K562 (cell line): Measurements from ENCODE around the gene CD46. TPM values are rescaled to one million over a fixed set of nuclear protein-coding genes. Genes with fewer than 3 reads are reported as not detected.
A peak's percentile ranks its signal among the peaks of the same experiment; 100 is the strongest.

Source experiments
- BDP1 ChIP-seq: IDR thresholded peaks from 3 replicates; pipeline ENCODE4 v1.6.1; 2011; ENCODE audit not compliant: insufficient read length, insufficient read depth
- BRF1 ChIP-seq: IDR thresholded peaks from 3 replicates; pipeline ENCODE4 v1.6.1; 2011; ENCODE audit warnings: borderline replicate concordance, mild to moderate bottlenecking; ENCODE audit not compliant: insufficient read length; ENCODE audit errors: extremely low read depth
- C11orf30 ChIP-seq: fragments of 450-650 bp; IDR thresholded peaks from 2 replicates; pipeline ENCODE4 v1.6.1; 2016; ENCODE audit warnings: low read depth, mild to moderate bottlenecking
- FOXO4 ChIP-seq: fragments of 450-650 bp; formaldehyde crosslinking; IDR thresholded peaks from 2 replicates; pipeline ENCODE4 v1.4.0; 2020; ENCODE audit warnings: mild to moderate bottlenecking, moderate library complexity
- GATA2 ChIP-seq: sonication (generic); formaldehyde crosslinking; IDR thresholded peaks from 2 replicates; pipeline ENCODE4 v1.4.0; 2020; ENCODE audit warnings: mild to moderate bottlenecking, missing genetic modification reagents
- HCFC1 ChIP-seq: IDR thresholded peaks from 2 replicates; pipeline ENCODE4 v1.6.1; 2012; ENCODE audit warnings: low read depth, low read length, improper control_type of control experiment
- HMG20B ChIP-seq: fragments of 250-450 bp; sonication (Bioruptor Pico); IDR thresholded peaks from 2 replicates; pipeline ENCODE4 v1.5.0; 2021; ENCODE audit warnings: mild to moderate bottlenecking
- HNRNPLL ChIP-seq: fragments of 200-400 bp; formaldehyde crosslinking; IDR thresholded peaks from 2 replicates; pipeline ENCODE4 v1.6.1; 2017; ENCODE audit warnings: low read length, low read depth, mild to moderate bottlenecking; ENCODE audit not compliant: poor library complexity, severe bottlenecking
- KAT8 ChIP-seq: fragments of 450-650 bp; IDR thresholded peaks from 2 replicates; pipeline ENCODE4 v1.6.1; 2016; ENCODE audit warnings: low read depth, mild to moderate bottlenecking
- KDM5B ChIP-seq: fragments of 200-600 bp; sonication (generic); IDR thresholded peaks from 2 replicates; pipeline ENCODE4 v1.6.1; 2012; ENCODE audit warnings: low read depth, mild to moderate bottlenecking, moderate library complexity, low read length, control low read depth, inconsistent platforms; ENCODE audit not compliant: insufficient replicate concordance
- MECOM ChIP-seq: fragments of 250-450 bp; sonication (Bioruptor Pico); IDR thresholded peaks from 2 replicates; pipeline ENCODE4 v1.8.0; 2022; ENCODE audit warnings: inconsistent platforms
- MYNN ChIP-seq, 2 experiments: sonication (generic); formaldehyde crosslinking in 1 of 2; IDR thresholded peaks; 2 replicates each; pipeline versions ENCODE4 v1.5.0 to v1.6.1; 2016 to 2020; ENCODE audit warnings: antibody characterized with exemption in 1 of 2, missing genetic modification reagents in 1 of 2
- SMAD3 ChIP-seq: fragments of 450-650 bp; formaldehyde crosslinking; conservative IDR thresholded peaks from 2 replicates; pipeline ENCODE4 v1.4.0; 2020; ENCODE audit warnings: mild to moderate bottlenecking
- STAT6 ChIP-seq: sonication (generic); formaldehyde crosslinking; IDR thresholded peaks from 2 replicates; pipeline ENCODE4 v1.8.1; 2023; ENCODE audit warnings: mild to moderate bottlenecking, missing genetic modification reagents
- ZNF280B ChIP-seq: fragments of 250-450 bp; sonication (Bioruptor Pico); IDR thresholded peaks from 2 replicates; pipeline ENCODE4 v1.5.1; 2021; ENCODE audit warnings: mild to moderate bottlenecking
- ZNF384 ChIP-seq: IDR thresholded peaks from 2 replicates; pipeline ENCODE4 v1.6.1; 2012; ENCODE audit warnings: low read depth, low read length, improper control_type of control experiment
- ZNF436 ChIP-seq: fragments of 250-450, 450-650 bp; sonication (Bioruptor Pico); formaldehyde crosslinking; IDR thresholded peaks from 2 replicates; pipeline ENCODE4 v1.7.0; 2020; ENCODE audit warnings: mild to moderate bottlenecking
- ZNF766 ChIP-seq: fragments of 200-800 bp; sonication (Bioruptor generic); conservative IDR thresholded peaks from 2 replicates; pipeline ENCODE4 v1.6.1; 2016; ENCODE audit warnings: missing genetic modification characterization, missing compliant biosample characterization
- ZNF780A ChIP-seq: fragments of 250-450 bp; sonication (Bioruptor Pico); IDR thresholded peaks from 2 replicates; pipeline ENCODE4 v1.5.0; 2021; ENCODE audit warnings: mild to moderate bottlenecking
- polyA plus RNA-seq, 8 experiments: library from polyadenylated mRNA; depleted of rRNA in 4 of 8; stranded (reverse) in 5 of 8; unstranded in 3 of 8; fragments of >200 nt; fragmentation: Nextera tagmentation in 2 of 8; fragmentation: Illumina TruSeq in 1 of 8; extraction: Ambion mirVana in 2 of 8; extraction: Trizol in 1 of 8; gene quantifications; 2 replicates each; pipeline versions ENCODE4 v1.2.1 to v1.2.3, GENCODE V29; 2011 to 2014; ENCODE audit warnings: inconsistent platforms in 1 of 8, missing spikeins in 1 of 8
- total RNA-seq, 7 experiments: library from RNA; depleted of rRNA in 6 of 7; stranded (reverse); fragments of >200 nt in 6 of 7; fragmentation: Illumina TruSeq in 2 of 7; extraction: Trizol in 2 of 7; gene quantifications; 2 replicates each; pipeline versions ENCODE4 v1.2.1 to v1.2.3, GENCODE V29; 2011 to 2021; ENCODE audit warnings: low replicate concordance in 1 of 7
- TF ChIP-seq, protein P1 (sequence below): conservative IDR thresholded peaks from 2 replicates; pipeline ENCODE4 v1.6.1; 2011; ENCODE audit warnings: low read depth, mild to moderate bottlenecking, low read length; ENCODE audit not compliant: control insufficient read depth

The CD46 gene
- total and polyA plus RNA-seq, 9 of the 15 experiments (the other 6 are each of a cell fraction or from before 2014, with no cell fraction given): 87.9 to 374 (median 156) TPM

DNA sequence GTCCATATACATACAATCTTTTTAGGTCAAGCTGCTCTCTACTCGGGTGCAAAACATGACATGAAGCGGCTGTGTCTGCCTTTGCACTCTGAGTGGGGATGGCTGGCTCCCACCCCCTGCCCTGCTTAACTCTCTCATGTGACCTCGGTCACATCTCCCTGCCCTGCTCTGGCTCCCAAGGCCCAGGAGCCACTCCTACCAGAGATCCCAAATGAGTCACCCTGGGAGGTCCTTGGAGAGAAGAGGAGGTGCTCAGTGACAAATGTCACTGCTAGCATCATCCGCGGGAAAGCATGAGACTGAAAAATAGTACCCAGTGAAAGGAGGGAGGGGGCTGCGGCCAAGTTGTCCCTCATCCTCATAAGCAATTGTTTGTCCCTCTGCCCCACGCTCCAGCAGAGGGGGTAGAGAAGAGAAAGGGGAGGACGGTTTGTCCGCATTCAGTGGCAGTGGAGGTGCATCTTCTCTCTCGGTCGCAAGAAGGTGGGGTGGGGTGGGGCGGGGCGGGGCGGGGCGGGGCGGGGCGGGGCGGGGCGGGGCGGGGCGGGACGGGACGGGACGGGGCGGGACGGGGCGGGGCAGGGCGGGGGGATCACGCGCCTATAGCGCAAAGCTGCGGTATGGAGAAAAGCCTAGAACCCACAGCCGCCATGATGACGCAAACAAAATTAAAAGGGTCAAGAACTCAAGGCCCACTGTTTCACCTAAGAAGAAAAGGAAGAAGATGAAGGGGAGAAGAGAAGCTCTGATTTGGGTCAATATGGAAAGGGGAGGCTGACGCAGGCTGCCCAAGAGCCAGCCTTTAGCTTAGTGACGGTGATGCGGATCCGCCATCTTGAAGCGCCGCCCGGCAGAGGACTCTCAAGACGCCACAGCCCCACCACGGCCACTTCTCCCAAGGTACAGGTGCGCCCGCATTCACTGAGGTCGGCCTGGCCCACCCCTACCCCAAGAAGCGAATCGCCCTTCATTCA, 66.2 kb downstream of the CD46 start (continued):
- TF ChIP-seq BRF1 (no peak), HCFC1 (no peak), MYNN (IDR thresholded peaks at IDR 0.05) (no peak), MYNN (CRISPR knock-in tag; IDR thresholded peaks at IDR 0.05) (no peak), STAT6 (no peak), FOXO4 (CRISPR knock-in tag) (0 out of 2 replicates have a peak, but pooled peaks have one; percentile 21), SMAD3 (CRISPR knock-in tag) (0 out of 2 replicates have a peak, but pooled peaks have one; percentile 39), KDM5B (no peak), ZNF280B (no peak), GATA2 (CRISPR knock-in tag) (no peak), ZNF766 (peak; percentile 64; the same call in 1 of the 2 replicates), MECOM (CRISPR knock-in tag) (0 out of 2 replicates have a peak, but pooled peaks have one; percentile 56), C11orf30 (no peak), HNRNPLL (no peak), ZNF780A (CRISPR knock-in tag) (no peak), BDP1 (no peak), ZNF384 (no peak), ZNF436 (CRISPR knock-in tag) (no peak), KAT8 (no peak), HMG20B (CRISPR knock-in tag) (no peak)
- TF ChIP-seq, protein P1, sequence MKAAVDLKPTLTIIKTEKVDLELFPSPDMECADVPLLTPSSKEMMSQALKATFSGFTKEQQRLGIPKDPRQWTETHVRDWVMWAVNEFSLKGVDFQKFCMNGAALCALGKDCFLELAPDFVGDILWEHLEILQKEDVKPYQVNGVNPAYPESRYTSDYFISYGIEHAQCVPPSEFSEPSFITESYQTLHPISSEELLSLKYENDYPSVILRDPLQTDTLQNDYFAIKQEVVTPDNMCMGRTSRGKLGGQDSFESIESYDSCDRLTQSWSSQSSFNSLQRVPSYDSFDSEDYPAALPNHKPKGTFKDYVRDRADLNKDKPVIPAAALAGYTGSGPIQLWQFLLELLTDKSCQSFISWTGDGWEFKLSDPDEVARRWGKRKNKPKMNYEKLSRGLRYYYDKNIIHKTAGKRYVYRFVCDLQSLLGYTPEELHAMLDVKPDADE: no peak
